UCSD-AML1 (cell line): Measurements from ENCODE around the gene FLNC.

Experiments used
- DNase-seq: peaks from one replicate; lab custom pipeline; 2025; ENCODE audit not compliant: unreplicated experiment; lab: John Stamatoyannopoulos, UW

Gene FLNC

GRCh38 chr7:128844777-128845311 lies 14.6 kb downstream of the FLNC start:
- no peak for DNase-seq

- DNase-seq = no peak
Observed at GRCh38 chr7:128845475-128845874, 15.3 kb downstream of the FLNC start.

GRCh38 chr7:128845987-128846386 lies 15.8 kb downstream of the FLNC start:
- DNase-seq = no peak

GRCh38 chr7:128846781-128847444 lies 16.7 kb downstream of the FLNC start:
- no peak for DNase-seq

GRCh38 chr7:128847721-128848211 lies 17.6 kb downstream of the FLNC start:
- no peak for DNase-seq

GRCh38 chr7:128848289-128849155 lies 18.3 kb downstream of the FLNC start:
- DNase-seq = no peak

- DNase-seq = no peak
Observed at GRCh38 chr7:128849156-128849515, 18.9 kb downstream of the FLNC start.

GRCh38 chr7:128849804-128850490 lies 19.7 kb downstream of the FLNC start:
- DNase-seq = no peak

- no peak for DNase-seq
Observed at GRCh38 chr7:128852537-128853254, 22.5 kb downstream of the FLNC start.

- no peak for DNase-seq
Observed at GRCh38 chr7:128853799-128854198, 23.6 kb downstream of the FLNC start.

GRCh38 chr7:128854396-128854795 lies 24.2 kb downstream of the FLNC start:
- no peak for DNase-seq

GRCh38 chr7:128855559-128855958 lies 25.4 kb downstream of the FLNC start:
- no peak for DNase-seq

GRCh38 chr7:128856001-128856718 lies 26.0 kb downstream of the FLNC start:
- no peak for DNase-seq

- no peak for DNase-seq
Observed at GRCh38 chr7:128858380-128859231, 28.4 kb downstream of the FLNC start.

- DNase-seq = no peak
Observed at GRCh38 chr7:128859232-128860157, 29.3 kb downstream of the FLNC start.

- peak; percentile 20 for DNase-seq
Observed at GRCh38 chr7:128860158-128861073, 30.2 kb downstream of the FLNC start.

- DNase-seq = no peak
Observed at GRCh38 chr7:128861957-128862570, 31.9 kb downstream of the FLNC start.
